GM12892 (cell line): ENCODE results near the gene ERC1. TPM values are rescaled to one million over a fixed set of nuclear protein-coding genes. Genes with fewer than 3 reads are reported as not detected.

ENCODE experiments used
- DNase-seq: peaks from one replicate; pipeline ENCODE4 v3.0.0; 2011; ENCODE audit not compliant: insufficient read length
- FAIRE-seq: peaks from 2 replicates; lab custom pipeline; 2011; peaks lifted over from hg19 to GRCh38; lab: Jason Lieb, UNC
- POLR2A ChIP-seq: IDR thresholded peaks from 2 replicates; pipeline ENCODE4 v1.6.1; 2011; ENCODE audit warnings: low read depth, low read length, control low read depth
- POLR2AphosphoS5 ChIP-seq: IDR thresholded peaks from 2 replicates; pipeline ENCODE4 v1.6.1; 2011; ENCODE audit warnings: low read depth, low read length, control low read depth
- TAF1 ChIP-seq: IDR thresholded peaks from 2 replicates; pipeline ENCODE4 v1.6.1; 2011; ENCODE audit warnings: low read depth, mild to moderate bottlenecking, control low read depth, low read length, borderline replicate concordance
- polyA plus RNA-seq: library from polyadenylated mRNA; unstranded; fragments of >200 nt; gene quantifications from one replicate; pipeline ENCODE4 v1.2.1, GENCODE V29; 2012; ENCODE audit warnings: missing spikeins, inconsistent platforms; ENCODE audit not compliant: missing spikeins

The ERC1 gene
- 1.9 TPM for polyA plus RNA-seq

DNA sequence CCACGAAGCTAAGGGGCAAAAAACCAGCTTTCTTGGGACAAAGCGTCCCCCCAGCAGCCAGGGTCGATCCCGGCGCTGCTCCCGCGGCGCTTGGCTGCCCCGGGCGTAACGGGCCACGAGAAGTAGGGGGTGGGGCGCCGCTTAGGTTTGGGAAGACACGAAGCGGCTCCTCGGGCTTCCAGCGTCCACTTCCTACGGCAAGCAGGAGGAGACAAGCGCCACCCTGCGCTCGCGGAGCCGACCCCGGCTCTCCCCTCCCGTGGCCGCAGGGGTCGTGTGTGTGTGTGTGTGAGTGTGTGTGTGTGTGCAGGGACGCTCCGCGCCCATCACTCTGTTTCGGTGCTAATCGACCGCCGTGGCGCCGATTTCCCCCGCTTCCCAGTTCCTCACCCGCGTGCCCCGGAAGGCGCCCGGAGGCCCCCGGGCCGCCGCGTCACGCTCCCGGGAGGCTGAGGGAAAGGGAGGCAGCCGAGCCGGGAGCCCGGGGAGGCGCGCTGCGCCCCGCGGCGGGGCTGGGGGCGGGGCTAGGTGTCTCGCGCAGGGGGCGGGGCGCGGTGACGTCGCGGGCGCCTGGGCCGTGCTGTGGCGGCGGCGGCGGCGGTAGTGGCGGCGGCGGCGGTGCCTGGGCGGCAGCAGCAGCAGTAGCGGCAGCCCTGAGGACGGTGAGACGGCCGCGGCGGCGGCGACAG is at the start of gene ERC1:
Gene ERC1, plus strand, starts transcription at position 563 of the 689 bp plus-strand sequence. CDS start 36,681 bp downstream, outside the sequence.
- FAIRE-seq (no peak), DNase-seq (peak; percentile 86)
- no peak for TF ChIP-seq TAF1
- no peak for TF ChIP-seq POLR2AphosphoS5
- TF ChIP-seq POLR2A = no peak; the same call in 1 of the 2 replicates

DNA sequence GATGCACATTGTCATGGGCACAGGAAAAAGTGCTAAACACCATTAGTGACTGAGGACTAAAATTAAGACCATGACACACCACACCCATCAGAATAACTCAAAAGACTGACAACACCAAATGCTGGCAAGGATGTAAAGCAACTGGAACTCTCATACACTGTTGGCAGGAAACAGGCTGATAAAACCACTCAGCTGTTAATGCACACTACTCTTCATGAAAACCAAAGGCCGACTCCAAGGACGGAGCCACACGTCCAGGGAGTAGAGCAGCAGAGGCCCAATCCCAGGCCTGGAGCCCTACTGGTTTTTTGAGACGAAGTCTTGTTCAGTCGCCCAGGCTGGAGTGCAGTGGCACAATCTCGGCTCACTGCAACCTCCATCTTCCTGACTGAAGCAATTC is 48.0 kb upstream of the ERC1 start:
- TF ChIP-seq TAF1 = no peak
- TF ChIP-seq POLR2AphosphoS5 = no peak
- TF ChIP-seq POLR2A = no peak
- DNase-seq (no peak), FAIRE-seq (no peak)

GRCh38 chr12:944211-944610 is 46.8 kb upstream of the ERC1 start:
- DNase-seq (no peak), FAIRE-seq (no peak)
- TF ChIP-seq POLR2AphosphoS5 (no peak), TAF1 (no peak), POLR2A (no peak)

DNA sequence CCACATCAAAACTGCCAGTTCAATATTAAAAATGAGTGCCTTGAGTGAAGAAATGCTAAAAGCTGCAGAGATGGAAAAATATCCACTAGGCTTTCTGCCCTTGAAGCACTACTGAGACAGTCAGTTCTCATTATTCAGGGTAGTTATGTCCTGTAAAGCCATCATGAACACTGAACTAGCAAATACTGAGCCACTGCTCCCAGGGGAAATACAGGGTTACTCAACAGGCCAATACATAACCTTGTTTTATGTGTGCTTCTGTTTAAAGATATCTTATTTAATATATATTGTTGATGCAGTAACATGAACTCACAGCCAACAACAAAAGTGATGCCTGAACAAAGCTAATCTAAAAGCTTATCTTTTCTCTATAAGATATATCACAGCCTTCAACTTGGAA is 44.8 kb upstream of the ERC1 start:
- DNase-seq (no peak), FAIRE-seq (no peak)
- TF ChIP-seq TAF1 (no peak), POLR2A (no peak), POLR2AphosphoS5 (no peak)

DNA sequence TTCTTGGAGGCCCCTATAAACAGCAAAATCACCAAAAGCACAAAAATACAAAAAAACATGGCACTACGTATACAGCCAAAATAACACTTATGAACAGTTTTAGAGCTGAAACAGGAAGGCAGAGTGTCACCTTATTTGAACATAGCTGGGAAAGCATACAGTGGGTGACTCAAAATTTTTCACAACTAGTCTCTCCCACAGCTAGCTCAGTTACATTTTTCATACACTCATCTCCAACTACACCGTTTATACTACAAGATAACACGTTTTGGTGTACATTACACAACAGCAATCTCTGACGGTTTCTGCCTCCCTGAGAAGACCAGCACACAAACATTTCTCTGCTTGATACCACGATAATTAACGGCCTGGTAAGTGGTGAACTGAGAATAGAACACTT is 44.4 kb upstream of the ERC1 start:
- DNase-seq (no peak), FAIRE-seq (no peak)
- no peak for TF ChIP-seq POLR2AphosphoS5
- TF ChIP-seq POLR2A = no peak
- TF ChIP-seq TAF1 = no peak

DNA sequence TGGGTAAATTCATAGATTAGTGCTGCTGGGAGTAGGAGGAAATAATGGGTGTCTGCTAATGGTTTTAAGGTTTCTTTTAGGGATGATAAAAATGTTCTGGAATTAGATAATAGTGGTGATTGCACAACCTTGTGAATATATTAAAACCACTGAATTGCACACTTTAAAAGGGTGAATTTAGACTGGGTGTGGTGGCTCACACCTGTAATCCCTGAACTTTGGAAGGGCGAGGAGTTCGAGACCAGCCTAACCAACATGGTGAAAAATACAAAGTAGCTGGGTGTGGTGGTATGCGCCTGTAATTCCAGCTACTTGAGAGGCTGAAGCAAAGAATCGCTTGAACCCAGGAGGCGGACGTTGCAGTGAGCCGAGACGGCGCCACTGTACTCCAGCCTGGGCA is 42.8 kb upstream of the ERC1 start:
- FAIRE-seq = no peak

DNA sequence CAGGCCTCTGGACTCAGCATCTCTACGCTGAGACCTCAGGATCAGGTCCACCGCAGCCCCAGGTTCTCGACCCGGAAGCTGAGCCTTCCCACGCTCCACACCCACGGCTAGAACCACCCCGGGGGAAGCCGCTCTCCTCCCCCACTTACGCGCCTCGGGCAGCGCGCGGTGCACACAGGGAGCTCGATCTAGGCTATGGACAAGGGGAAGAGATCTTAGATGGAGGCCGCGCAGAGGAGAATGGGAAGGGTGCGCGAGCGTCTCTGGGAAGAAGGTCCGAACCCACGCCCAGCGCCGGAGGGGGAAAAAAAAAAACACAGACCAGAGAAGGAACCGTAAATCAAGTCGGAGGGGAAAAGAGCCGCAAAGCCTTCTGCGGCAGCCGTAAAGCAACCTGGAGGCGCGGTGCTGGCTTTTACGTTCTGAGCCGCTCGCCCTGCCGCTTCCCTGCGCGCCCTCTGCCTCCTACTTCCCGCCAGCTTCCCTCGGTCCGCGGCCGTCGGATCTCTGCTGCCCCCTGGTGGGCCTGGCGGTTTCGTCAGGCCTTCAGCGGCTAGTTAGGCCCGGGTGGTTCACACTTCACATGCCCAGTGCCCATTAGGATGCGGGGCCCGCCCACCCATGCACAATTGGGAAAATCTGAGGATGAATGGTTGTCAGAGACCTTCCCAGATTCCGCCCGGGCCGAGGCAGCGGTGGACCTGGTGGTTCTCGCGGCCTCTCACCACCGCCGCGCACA is 41.4 kb upstream of the ERC1 start, which contains the start of gene RAD52:
Gene RAD52, minus strand, starts transcription at position 242 of the 739 bp plus-strand sequence. CDS start 16,636 bp downstream, outside the sequence.
- DNase-seq (peak; percentile 73), FAIRE-seq (peak; percentile 94)
- TF ChIP-seq TAF1 (no peak), POLR2AphosphoS5 (peak; percentile 83), POLR2A (peak; percentile 79)

More for the DNA sequence above, 42.8 kb upstream of the ERC1 start:
- TF ChIP-seq TAF1 (no peak), POLR2A (no peak), POLR2AphosphoS5 (no peak)
- DNase-seq = no peak

- FAIRE-seq (no peak), DNase-seq (no peak)
- TF ChIP-seq POLR2AphosphoS5 = no peak
- TF ChIP-seq TAF1 = no peak
Measured at GRCh38 chr12:951176-951575, 39.8 kb upstream of the ERC1 start.

DNA sequence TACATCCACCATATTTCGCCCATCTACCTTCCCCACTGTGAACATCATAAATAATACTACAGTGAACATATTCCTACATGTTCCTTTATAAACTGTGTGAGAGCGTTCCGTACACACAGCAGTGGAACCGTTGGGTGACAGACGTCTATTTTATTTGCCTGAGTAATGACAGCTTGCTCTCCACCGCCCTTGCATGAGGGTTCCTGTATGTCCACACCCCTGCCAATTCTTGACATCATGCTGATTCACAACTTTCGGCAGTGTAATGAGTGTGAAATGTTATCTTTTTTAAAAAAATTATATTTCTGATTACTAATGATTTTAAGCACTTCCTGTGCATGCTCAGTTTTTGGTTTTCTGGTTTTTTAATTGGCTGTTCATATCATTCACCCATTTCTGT is 37.2 kb upstream of the ERC1 start:
- TF ChIP-seq POLR2AphosphoS5 = no peak
- no peak for TF ChIP-seq TAF1
- no peak for TF ChIP-seq POLR2A
- DNase-seq (no peak), FAIRE-seq (no peak)

DNA sequence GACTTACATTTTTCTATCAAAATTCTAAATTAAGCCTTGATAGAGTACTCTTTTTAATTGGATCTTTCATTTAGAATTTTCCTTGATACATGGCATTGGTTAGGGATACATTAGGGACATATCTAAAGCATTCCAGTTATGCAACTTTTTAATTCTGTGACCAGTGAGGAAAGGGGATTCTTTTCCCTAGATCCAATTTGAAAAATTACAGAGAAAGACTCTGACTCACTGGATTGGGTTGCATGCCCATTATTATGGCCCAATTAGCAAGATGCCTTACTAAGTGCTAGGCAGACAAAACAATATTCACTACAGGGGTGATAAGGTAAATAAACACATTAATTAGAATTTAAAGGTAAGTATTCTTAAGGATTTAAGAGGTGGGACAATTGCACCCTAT is 36.3 kb upstream of the ERC1 start:
- TF ChIP-seq POLR2AphosphoS5 (no peak), POLR2A (no peak), TAF1 (no peak)
- FAIRE-seq = no peak
- DNase-seq = no peak

GRCh38 chr12:955939-956338 is 35.1 kb upstream of the ERC1 start:
- FAIRE-seq (no peak), DNase-seq (no peak)

DNA sequence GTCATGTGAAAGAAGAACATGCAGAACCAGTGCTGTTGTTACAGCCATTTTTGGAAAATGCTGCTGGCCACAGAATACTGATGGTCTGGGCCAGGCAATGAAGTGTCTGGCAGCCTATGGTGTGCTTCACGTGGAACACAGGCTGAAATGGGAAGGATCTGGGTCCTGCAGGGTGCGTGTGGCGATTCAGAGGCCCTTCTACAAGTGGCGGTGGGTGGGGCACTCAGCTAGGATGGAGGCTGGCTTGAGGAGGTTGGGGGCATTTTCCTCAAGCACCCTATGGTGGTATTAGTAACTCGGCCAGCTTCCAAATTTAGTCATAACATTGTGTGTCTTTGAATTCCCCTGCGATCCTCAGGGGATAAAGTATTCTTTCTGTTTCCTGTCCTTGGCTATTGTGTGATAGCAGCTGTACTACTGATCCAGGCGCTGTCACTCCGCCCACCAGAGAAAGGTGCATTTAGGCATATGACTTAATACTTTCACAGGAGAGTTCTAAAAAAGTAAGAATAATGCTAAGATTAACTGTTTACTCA is 32.4 kb upstream of the ERC1 start:
- DNase-seq (no peak), FAIRE-seq (peak; percentile 85)
- TF ChIP-seq POLR2AphosphoS5 (no peak), POLR2A (no peak), TAF1 (no peak)

More at GRCh38 chr12:955939-956338, 35.1 kb upstream of the ERC1 start:
- TF ChIP-seq TAF1 (no peak), POLR2AphosphoS5 (no peak), POLR2A (no peak)

GRCh38 chr12:966724-967123 is 24.3 kb upstream of the ERC1 start:
- no peak for TF ChIP-seq TAF1
- no peak for TF ChIP-seq POLR2AphosphoS5
- TF ChIP-seq POLR2A = no peak
- FAIRE-seq = no peak
- no peak for DNase-seq
